Camera-type eye (tissue), 1 donor: ENCODE results near the gene EYA2. TPM values are rescaled to one million over a fixed set of nuclear protein-coding genes. Genes with fewer than 3 reads are reported as not detected.

Experiments used
- total RNA-seq: library from RNA; depleted of rRNA; stranded (reverse); fragments of >200 nt; gene quantifications from one replicate; pipeline ENCODE4 v1.2.3, GENCODE V29; 2014

The EYA2 gene, protein sequence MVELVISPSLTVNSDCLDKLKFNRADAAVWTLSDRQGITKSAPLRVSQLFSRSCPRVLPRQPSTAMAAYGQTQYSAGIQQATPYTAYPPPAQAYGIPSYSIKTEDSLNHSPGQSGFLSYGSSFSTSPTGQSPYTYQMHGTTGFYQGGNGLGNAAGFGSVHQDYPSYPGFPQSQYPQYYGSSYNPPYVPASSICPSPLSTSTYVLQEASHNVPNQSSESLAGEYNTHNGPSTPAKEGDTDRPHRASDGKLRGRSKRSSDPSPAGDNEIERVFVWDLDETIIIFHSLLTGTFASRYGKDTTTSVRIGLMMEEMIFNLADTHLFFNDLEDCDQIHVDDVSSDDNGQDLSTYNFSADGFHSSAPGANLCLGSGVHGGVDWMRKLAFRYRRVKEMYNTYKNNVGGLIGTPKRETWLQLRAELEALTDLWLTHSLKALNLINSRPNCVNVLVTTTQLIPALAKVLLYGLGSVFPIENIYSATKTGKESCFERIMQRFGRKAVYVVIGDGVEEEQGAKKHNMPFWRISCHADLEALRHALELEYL
- 18.0 TPM for total RNA-seq

DNA sequence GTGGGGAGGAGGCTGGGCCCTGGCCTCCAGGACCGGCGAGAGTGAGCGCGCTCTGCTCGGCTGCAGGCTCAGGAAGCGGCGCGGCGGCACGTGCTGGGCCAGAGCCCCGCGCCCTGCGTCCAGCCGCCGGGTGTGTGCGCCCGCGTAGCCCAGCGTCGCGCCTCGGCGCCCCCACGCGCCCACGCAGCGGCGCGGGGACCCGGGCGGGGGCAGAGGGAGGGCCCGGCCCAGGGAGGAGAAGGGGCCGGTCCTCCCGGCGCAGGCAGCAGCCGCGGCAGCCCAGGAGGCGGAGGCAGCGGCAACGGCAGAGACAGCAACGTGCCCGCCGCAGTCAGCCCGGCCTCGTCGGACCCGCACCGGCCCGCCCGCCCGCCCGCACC, at the start of gene EYA2:
Gene EYA2, plus strand, starts transcription at position 265 of the 380 bp plus-strand sequence. CDS start 95,168 bp downstream, outside the sequence.

Other genes with a start within 250 kb of the EYA2 start
- gene SLC13A3, start 243.4 kb upstream of the EYA2 start, total RNA-seq = 10.1 TPM
- 23.3 TPM for gene TP53RK, start 205.4 kb upstream of the EYA2 start, total RNA-seq
- gene SLC2A10, start 185.2 kb upstream of the EYA2 start, total RNA-seq = 24.9 TPM